ENCODE measurements around the gene CLEC16A. TPM values are rescaled to one million over a fixed set of nuclear protein-coding genes. Genes with fewer than 3 reads are reported as not detected.

The CLEC16A gene
- total RNA-seq, 2 experiments from 2014 or later, result 36.5 to 55.9 TPM

- CTCF ChIA-PET, result interaction anchor here (0.7 to 2.4 kb wide), 20 partner anchors 9 to 196 kb away, joined by 3 to 8 read pairs (median 3); partner anchors contain the start of gene SOCS1
- peak overlapping the region; percentile 89 for H3K27ac Mint-ChIP-seq
- DNase-seq (peak; percentile 70), ATAC-seq (peak; percentile 74)
- H3K4me3 Mint-ChIP-seq, result no peak overlapping the region
- H3K27me3 Mint-ChIP-seq, result no peaks in the 10 kb centered on the region
- H3K36me3 Mint-ChIP-seq, result peaks cover 30% of the 10 kb centered on the region
- peaks cover 2% of the 10 kb centered on the region for H3K9me3 Mint-ChIP-seq (ENCODE audit: low read depth)
- H3K4me1 Mint-ChIP-seq, result peaks cover 90% of the 10 kb centered on the region
Measured at GRCh38 chr16:11160676-11161115, 216.3 kb downstream of the CLEC16A start.

- peaks cover 94% of the 10 kb centered on the region for H3K4me1 Mint-ChIP-seq
- no peak overlapping the region for H3K4me3 Mint-ChIP-seq
- CTCF ChIA-PET, result interaction anchor here (0.7 to 2.4 kb wide), 18 partner anchors 9 to 197 kb away, joined by 3 to 8 read pairs (median 4); no protein-coding TSS in a partner anchor
- peak overlapping the region; percentile 89 for H3K27ac Mint-ChIP-seq
- ATAC-seq (peak; percentile 11), DNase-seq (no peak)
- H3K9me3 Mint-ChIP-seq (ENCODE audit: low read depth), result peaks cover 2% of the 10 kb centered on the region
- no peaks in the 10 kb centered on the region for H3K27me3 Mint-ChIP-seq
- peaks cover 31% of the 10 kb centered on the region for H3K36me3 Mint-ChIP-seq
Measured at GRCh38 chr16:11161439-11161838, 217.1 kb downstream of the CLEC16A start.

GRCh38 chr16:11161974-11162373 is 217.6 kb downstream of the CLEC16A start:
- H3K9me3 Mint-ChIP-seq (ENCODE audit: low read depth), result peaks cover 2% of the 10 kb centered on the region
- ATAC-seq, result no peak
- no peak overlapping the region for H3K4me3 Mint-ChIP-seq
- CTCF ChIA-PET, result interaction anchor here (1.1 to 2.4 kb wide), 8 partner anchors 18 to 110 kb away, joined by 3 to 6 read pairs (median 4); no protein-coding TSS in a partner anchor
- peaks cover 36% of the 10 kb centered on the region for H3K36me3 Mint-ChIP-seq
- H3K27me3 Mint-ChIP-seq, result no peaks in the 10 kb centered on the region
- no peak for DNase-seq
- peaks cover 94% of the 10 kb centered on the region for H3K4me1 Mint-ChIP-seq
- peak overlapping the region; percentile 89 for H3K27ac Mint-ChIP-seq

- DNase-seq, result no peak
- H3K9me3 Mint-ChIP-seq (ENCODE audit: low read depth), result peaks cover 2% of the 10 kb centered on the region
- H3K4me3 Mint-ChIP-seq, result no peak overlapping the region
- CTCF ChIA-PET, result interaction anchor here (1.4 to 1.8 kb wide), 3 partner anchors 18 to 93 kb away, joined by 3 to 6 read pairs (median 3); partner anchors contain the start of gene SOCS1
- H3K27ac Mint-ChIP-seq, result peak overlapping the region; percentile 89
- peaks cover 38% of the 10 kb centered on the region for H3K36me3 Mint-ChIP-seq
- H3K4me1 Mint-ChIP-seq, result peaks cover 92% of the 10 kb centered on the region
- H3K27me3 Mint-ChIP-seq, result no peaks in the 10 kb centered on the region
- no peak for ATAC-seq
Measured at GRCh38 chr16:11162586-11163268, 218.4 kb downstream of the CLEC16A start.

GRCh38 chr16:11163761-11164261 is 219.4 kb downstream of the CLEC16A start:
- Mint-ChIP-seq H3K27me3 (no peaks in the 10 kb centered on the region), H3K4me3 (no peak overlapping the region), H3K27ac (no peak overlapping the region), H3K36me3 (peaks cover 39% of the 10 kb centered on the region), H3K9me3 (ENCODE audit: low read depth) (peaks cover 2% of the 10 kb centered on the region), H3K4me1 (peaks cover 88% of the 10 kb centered on the region)
- CTCF ChIA-PET, result interaction anchor here (1.3 to 1.5 kb wide), 2 partner anchors 54 to 92 kb away, joined by 3 read pairs; partner anchors contain the start of gene SOCS1
- DNase-seq, result no peak
- no peak for ATAC-seq

GRCh38 chr16:11164482-11165270 is 220.3 kb downstream of the CLEC16A start:
- ATAC-seq, result no peak
- CTCF ChIA-PET, result interaction anchor here (1.3 to 1.5 kb wide), 2 partner anchors 53 to 91 kb away, joined by 3 read pairs; partner anchors contain the start of gene SOCS1
- H3K4me3 Mint-ChIP-seq, result no peak overlapping the region
- peaks cover 84% of the 10 kb centered on the region for H3K4me1 Mint-ChIP-seq
- H3K36me3 Mint-ChIP-seq, result peaks cover 36% of the 10 kb centered on the region
- DNase-seq, result no peak
- no peaks in the 10 kb centered on the region for H3K27me3 Mint-ChIP-seq
- H3K27ac Mint-ChIP-seq, result peak overlapping the region; percentile 50
- H3K9me3 Mint-ChIP-seq (ENCODE audit: low read depth), result peaks cover 2% of the 10 kb centered on the region

- peaks cover 80% of the 10 kb centered on the region for H3K4me1 Mint-ChIP-seq
- ATAC-seq (no peak), DNase-seq (no peak)
- CTCF ChIA-PET, result interaction anchor here (1.3 kb wide), 1 partner anchor 193 kb away, joined by 5 read pairs; no protein-coding TSS in a partner anchor
- H3K36me3 Mint-ChIP-seq, result peaks cover 30% of the 10 kb centered on the region
- H3K27me3 Mint-ChIP-seq, result no peaks in the 10 kb centered on the region
- no peak overlapping the region for H3K4me3 Mint-ChIP-seq
- H3K9me3 Mint-ChIP-seq (ENCODE audit: low read depth), result peaks cover 2% of the 10 kb centered on the region
- no peak overlapping the region for H3K27ac Mint-ChIP-seq
Measured at GRCh38 chr16:11165349-11165748, 221.0 kb downstream of the CLEC16A start.

- ATAC-seq (no peak), DNase-seq (no peak)
- CTCF ChIA-PET, result interaction anchor here (1.3 kb wide), 1 partner anchor 194 kb away, joined by 5 read pairs; no protein-coding TSS in a partner anchor
- no peaks in the 10 kb centered on the region for H3K27me3 Mint-ChIP-seq
- H3K27ac Mint-ChIP-seq, result no peak overlapping the region
- H3K4me3 Mint-ChIP-seq, result no peak overlapping the region
- H3K4me1 Mint-ChIP-seq, result peaks cover 76% of the 10 kb centered on the region
- peaks cover 23% of the 10 kb centered on the region for H3K36me3 Mint-ChIP-seq
- no peaks in the 10 kb centered on the region for H3K9me3 Mint-ChIP-seq (ENCODE audit: low read depth)
Measured at GRCh38 chr16:11165894-11166665, 221.7 kb downstream of the CLEC16A start.

- DNase-seq, result no peak
- CTCF ChIA-PET, result no interaction called here
- ATAC-seq, result no peak
- Mint-ChIP-seq H3K4me3 (no peak overlapping the region), H3K27me3 (no peaks in the 10 kb centered on the region), H3K27ac (no peak overlapping the region), H3K36me3 (peaks cover 26% of the 10 kb centered on the region), H3K9me3 (ENCODE audit: low read depth) (no peaks in the 10 kb centered on the region), H3K4me1 (peaks cover 76% of the 10 kb centered on the region)
Measured at GRCh38 chr16:11167581-11167980, 223.2 kb downstream of the CLEC16A start.

- H3K4me1 Mint-ChIP-seq, result peaks cover 75% of the 10 kb centered on the region
- no peak for DNase-seq
- no peaks in the 10 kb centered on the region for H3K27me3 Mint-ChIP-seq
- H3K27ac Mint-ChIP-seq, result peak overlapping the region; percentile 22
- H3K4me3 Mint-ChIP-seq, result no peak overlapping the region
- no peaks in the 10 kb centered on the region for H3K9me3 Mint-ChIP-seq (ENCODE audit: low read depth)
- CTCF ChIA-PET, result no interaction called here
- peaks cover 30% of the 10 kb centered on the region for H3K36me3 Mint-ChIP-seq
- ATAC-seq, result no peak
Measured at GRCh38 chr16:11168386-11169051, 224.2 kb downstream of the CLEC16A start.

GRCh38 chr16:11169641-11170040 is 225.3 kb downstream of the CLEC16A start:
- Mint-ChIP-seq H3K36me3 (peaks cover 39% of the 10 kb centered on the region), H3K4me1 (peaks cover 75% of the 10 kb centered on the region), H3K27ac (no peak overlapping the region), H3K9me3 (ENCODE audit: low read depth) (no peaks in the 10 kb centered on the region), H3K4me3 (no peak overlapping the region), H3K27me3 (no peaks in the 10 kb centered on the region)
- CTCF ChIA-PET, result no interaction called here
- ATAC-seq (no peak), DNase-seq (no peak)

GRCh38 chr16:11170201-11170600 is 225.8 kb downstream of the CLEC16A start:
- Mint-ChIP-seq H3K4me3 (no peak overlapping the region), H3K27me3 (no peaks in the 10 kb centered on the region), H3K36me3 (peaks cover 44% of the 10 kb centered on the region), H3K4me1 (peaks cover 76% of the 10 kb centered on the region), H3K9me3 (ENCODE audit: low read depth) (no peaks in the 10 kb centered on the region), H3K27ac (no peak overlapping the region)
- ATAC-seq (no peak), DNase-seq (no peak)
- CTCF ChIA-PET, result no interaction called here

Data from activated CD8-positive, alpha-beta memory T cell treated with anti-CD3 and anti-CD28 coated beads, Interleukin-2, amount 10 ng/mL, durations not matched to agents 7 days and 5 days (primary cell).